Measurements from ENCODE around the gene GRHPR.

Gene GRHPR

DNA sequence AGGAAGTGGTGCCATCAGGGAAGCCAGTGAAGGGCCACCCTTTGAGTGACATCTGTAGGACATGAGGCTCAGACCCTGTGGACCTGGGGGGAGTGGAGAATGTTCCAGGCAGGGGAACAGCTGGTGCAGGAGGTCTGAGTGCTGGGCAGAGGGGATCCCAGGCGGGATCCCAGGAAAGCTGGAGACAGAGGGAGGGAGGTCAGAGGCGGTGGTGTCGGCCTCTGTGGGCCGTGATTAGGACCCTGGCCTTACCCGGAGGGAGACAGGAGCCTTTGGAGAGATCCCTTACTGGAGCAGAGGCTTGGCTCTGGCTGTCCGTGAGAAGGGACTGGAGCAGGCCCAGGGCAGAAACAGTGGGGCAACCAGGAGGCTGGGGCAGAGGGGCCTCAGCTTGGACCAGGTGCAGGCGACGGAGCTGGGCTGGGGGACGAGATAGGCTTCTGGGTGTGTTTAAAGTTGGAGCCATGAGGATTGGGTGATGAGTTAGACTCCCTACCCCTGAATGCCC, 12.1 kb upstream of the GRHPR start:
- no peak overlapping the region for H3K4me3 ChIP-seq (ENCODE audit: low read depth, low read length)
- no peak for DNase-seq (ENCODE audit: low read depth)
- TF ChIP-seq, protein P1, sequence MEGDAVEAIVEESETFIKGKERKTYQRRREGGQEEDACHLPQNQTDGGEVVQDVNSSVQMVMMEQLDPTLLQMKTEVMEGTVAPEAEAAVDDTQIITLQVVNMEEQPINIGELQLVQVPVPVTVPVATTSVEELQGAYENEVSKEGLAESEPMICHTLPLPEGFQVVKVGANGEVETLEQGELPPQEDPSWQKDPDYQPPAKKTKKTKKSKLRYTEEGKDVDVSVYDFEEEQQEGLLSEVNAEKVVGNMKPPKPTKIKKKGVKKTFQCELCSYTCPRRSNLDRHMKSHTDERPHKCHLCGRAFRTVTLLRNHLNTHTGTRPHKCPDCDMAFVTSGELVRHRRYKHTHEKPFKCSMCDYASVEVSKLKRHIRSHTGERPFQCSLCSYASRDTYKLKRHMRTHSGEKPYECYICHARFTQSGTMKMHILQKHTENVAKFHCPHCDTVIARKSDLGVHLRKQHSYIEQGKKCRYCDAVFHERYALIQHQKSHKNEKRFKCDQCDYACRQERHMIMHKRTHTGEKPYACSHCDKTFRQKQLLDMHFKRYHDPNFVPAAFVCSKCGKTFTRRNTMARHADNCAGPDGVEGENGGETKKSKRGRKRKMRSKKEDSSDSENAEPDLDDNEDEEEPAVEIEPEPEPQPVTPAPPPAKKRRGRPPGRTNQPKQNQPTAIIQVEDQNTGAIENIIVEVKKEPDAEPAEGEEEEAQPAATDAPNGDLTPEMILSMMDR (IDR thresholded peaks at IDR 0.05; ENCODE audit: low read depth, low read length) = no peak
- no peak for TF ChIP-seq MYC (IDR thresholded peaks at IDR 0.05; ENCODE audit: low read depth, low read length)

GRCh38 chr9:37410969-37411785, 11.3 kb upstream of the GRHPR start:
- TF ChIP-seq, protein P1 (IDR thresholded peaks at IDR 0.05; ENCODE audit: low read depth, low read length) = peak; percentile 15
- TF ChIP-seq POLR2A (IDR thresholded peaks at IDR 0.05; ENCODE audit: extremely low read depth, insufficient read length) = no peak
- no peak overlapping the region for H3K4me3 ChIP-seq (ENCODE audit: low read depth, low read length)
- no peak for DNase-seq (ENCODE audit: low read depth)

DNA sequence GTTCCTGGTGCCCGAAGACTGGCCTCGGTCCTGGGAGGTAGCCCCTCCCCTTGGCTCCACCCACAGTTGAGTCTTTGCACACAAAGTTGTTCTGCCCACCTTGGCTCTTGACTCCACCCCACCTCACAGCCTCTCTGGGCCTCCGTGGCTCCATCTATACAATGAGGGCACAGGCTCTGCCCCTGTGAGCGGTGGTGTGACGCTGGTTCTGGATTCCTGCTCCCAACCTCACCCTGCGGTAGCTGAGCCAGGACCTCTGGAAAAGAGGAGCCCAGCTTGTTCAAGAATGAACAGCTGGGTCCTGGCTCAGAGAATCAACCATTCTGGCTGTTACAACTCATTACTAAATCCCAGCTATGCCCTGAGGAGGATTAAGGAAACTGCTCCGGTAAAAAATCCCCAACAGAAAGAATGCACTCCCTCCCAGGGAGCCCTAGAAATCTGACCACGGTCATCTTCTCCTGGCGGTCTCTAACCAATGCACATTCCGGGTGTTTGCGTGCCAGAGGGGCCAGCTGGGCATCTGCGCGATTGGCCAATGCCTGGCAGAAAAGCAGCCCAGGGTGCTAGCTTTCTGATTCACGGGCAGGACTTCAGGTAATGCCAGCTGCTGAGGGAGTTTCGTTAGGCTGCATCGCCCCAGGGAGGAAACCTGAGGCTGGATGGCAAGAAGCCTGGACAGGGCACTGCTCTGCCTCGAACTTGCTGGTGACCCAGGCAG, 9.9 kb upstream of the GRHPR start:
- no peak overlapping the region for H3K4me3 ChIP-seq (ENCODE audit: low read depth, low read length)
- DNase-seq (ENCODE audit: low read depth) = no peak
- TF ChIP-seq POLR2A (IDR thresholded peaks at IDR 0.05; ENCODE audit: extremely low read depth, insufficient read length) = no peak
- TF ChIP-seq, protein P2, sequence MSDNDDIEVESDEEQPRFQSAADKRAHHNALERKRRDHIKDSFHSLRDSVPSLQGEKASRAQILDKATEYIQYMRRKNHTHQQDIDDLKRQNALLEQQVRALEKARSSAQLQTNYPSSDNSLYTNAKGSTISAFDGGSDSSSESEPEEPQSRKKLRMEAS (IDR thresholded peaks at IDR 0.05; ENCODE audit: low read depth, low read length) = no peak
- TF ChIP-seq MYC (IDR thresholded peaks at IDR 0.05; ENCODE audit: low read depth, low read length) = no peak
- TF ChIP-seq, protein P1 (IDR thresholded peaks at IDR 0.05; ENCODE audit: low read depth, low read length) = no peak

DNA sequence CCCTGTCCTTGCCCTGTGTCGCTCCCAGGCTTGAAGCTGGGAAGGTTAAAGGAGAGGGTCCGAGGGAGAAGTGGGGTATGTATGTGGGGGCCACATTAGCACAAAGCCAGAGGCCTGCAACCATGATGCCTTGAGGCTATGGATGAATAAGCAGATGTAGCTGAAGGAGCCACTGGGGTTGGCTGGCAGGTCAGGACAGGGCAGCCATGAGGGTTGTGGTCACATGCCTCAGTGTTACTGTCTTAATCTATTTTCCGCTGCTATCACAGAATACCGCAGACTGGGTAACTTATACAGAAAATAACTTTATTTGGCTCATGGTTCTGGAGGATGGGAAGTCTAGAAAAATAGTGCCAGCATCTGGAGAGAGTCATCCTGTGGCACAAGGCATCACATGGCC, 9.2 kb upstream of the GRHPR start:
- H3K4me3 ChIP-seq (ENCODE audit: low read depth, low read length) = no peak overlapping the region
- DNase-seq (ENCODE audit: low read depth) = no peak
- TF ChIP-seq POLR2A (IDR thresholded peaks at IDR 0.05; ENCODE audit: extremely low read depth, insufficient read length) (no peak), MYC (IDR thresholded peaks at IDR 0.05; ENCODE audit: low read depth, low read length) (no peak)
- TF ChIP-seq, protein P1 (IDR thresholded peaks at IDR 0.05; ENCODE audit: low read depth, low read length) = no peak
- TF ChIP-seq, protein P2 (IDR thresholded peaks at IDR 0.05; ENCODE audit: low read depth, low read length) = no peak

DNA sequence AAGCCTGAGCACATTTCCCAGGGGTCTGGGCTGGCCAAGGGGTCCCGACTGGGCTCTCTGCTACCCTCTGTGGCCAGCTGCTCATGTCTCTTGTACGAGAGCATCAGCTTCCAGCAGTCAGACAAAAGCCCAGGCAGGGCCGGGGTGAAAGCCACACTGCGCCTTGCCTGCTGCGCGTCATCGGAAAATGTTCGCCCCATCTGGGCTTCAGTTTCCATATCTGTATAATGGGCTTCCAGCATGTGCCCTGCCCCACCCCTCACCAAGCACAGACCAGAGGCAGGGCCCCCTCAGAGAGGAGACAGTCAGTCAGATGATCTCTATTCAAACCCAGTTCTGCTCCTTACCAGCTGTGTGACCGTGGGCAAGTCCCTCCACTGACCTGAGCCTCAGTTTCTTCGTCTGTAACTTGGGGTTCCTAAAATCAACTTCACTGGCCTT, 8.0 kb upstream of the GRHPR start:
- H3K4me3 ChIP-seq (ENCODE audit: low read depth, low read length) = no peak overlapping the region
- DNase-seq (ENCODE audit: low read depth) = no peak
- TF ChIP-seq, protein P1 (IDR thresholded peaks at IDR 0.05; ENCODE audit: low read depth, low read length) = no peak
- TF ChIP-seq, protein P2 (IDR thresholded peaks at IDR 0.05; ENCODE audit: low read depth, low read length) = no peak
- TF ChIP-seq POLR2A (IDR thresholded peaks at IDR 0.05; ENCODE audit: extremely low read depth, insufficient read length) (no peak), MYC (IDR thresholded peaks at IDR 0.05; ENCODE audit: low read depth, low read length) (no peak)
